ENCODE results near the gene TEX38. TPM values are rescaled to one million over a fixed set of nuclear protein-coding genes. Genes with fewer than 3 reads are reported as not detected.

TEX38 gene
- total RNA-seq (not detected), polyA plus RNA-seq (not detected)
- long read RNA-seq, donor 1: 0 reads
- long read RNA-seq, donor 2: 0 reads
- long read RNA-seq, donor 3: 0 reads

DNA sequence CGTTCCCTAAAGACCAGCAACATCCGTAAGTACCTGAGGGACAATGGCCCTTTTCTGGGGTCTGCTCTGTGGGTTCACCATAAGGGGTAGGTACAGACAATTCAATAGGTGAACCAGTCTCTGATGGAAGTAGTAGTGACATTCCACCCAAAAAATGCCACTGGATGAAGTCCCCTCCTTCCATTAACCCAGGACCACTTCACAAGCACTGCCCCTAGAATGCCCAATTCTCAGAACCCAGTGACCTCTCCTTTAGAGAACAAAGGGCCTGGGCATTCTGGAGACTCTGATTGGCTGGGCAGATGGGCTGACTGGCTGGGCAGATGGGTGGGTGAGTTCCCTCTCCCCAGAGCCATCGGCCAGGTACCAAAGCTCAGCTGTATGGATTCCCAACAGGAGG is at the start of gene TEX38:
TSS of gene TEX38 (plus strand) at position 301 of the 400 bp plus-strand sequence. CDS start at position 382, 81 bp downstream.
- 88 to 93% methylated on average over 3 of the region's 3 CpGs for WGBS, 2 donors
- ATAC-seq (no peak), DNase-seq (no peak)
- Histone ChIP-seq H3K9me3 (no peaks in the 10 kb centered on the region), H3K4me1 (peaks cover 4 to 26% (median 10%) of the 10 kb centered on the region in 9 donors), H3K27me3 (no peaks in the 10 kb centered on the region), H3K27ac (no peak within 1 kb of the TSS), H3K4me3 (no peak within 1 kb of the TSS), H3K36me3 (peaks cover 0 to 40% (median 5%) of the 10 kb centered on the region in 9 donors)
- intact Hi-C loops (cut with DNase I): no loop called here
- TF ChIP-seq, protein P1, sequence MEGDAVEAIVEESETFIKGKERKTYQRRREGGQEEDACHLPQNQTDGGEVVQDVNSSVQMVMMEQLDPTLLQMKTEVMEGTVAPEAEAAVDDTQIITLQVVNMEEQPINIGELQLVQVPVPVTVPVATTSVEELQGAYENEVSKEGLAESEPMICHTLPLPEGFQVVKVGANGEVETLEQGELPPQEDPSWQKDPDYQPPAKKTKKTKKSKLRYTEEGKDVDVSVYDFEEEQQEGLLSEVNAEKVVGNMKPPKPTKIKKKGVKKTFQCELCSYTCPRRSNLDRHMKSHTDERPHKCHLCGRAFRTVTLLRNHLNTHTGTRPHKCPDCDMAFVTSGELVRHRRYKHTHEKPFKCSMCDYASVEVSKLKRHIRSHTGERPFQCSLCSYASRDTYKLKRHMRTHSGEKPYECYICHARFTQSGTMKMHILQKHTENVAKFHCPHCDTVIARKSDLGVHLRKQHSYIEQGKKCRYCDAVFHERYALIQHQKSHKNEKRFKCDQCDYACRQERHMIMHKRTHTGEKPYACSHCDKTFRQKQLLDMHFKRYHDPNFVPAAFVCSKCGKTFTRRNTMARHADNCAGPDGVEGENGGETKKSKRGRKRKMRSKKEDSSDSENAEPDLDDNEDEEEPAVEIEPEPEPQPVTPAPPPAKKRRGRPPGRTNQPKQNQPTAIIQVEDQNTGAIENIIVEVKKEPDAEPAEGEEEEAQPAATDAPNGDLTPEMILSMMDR (IDR thresholded peaks at IDR 0.05): no peak

DNA sequence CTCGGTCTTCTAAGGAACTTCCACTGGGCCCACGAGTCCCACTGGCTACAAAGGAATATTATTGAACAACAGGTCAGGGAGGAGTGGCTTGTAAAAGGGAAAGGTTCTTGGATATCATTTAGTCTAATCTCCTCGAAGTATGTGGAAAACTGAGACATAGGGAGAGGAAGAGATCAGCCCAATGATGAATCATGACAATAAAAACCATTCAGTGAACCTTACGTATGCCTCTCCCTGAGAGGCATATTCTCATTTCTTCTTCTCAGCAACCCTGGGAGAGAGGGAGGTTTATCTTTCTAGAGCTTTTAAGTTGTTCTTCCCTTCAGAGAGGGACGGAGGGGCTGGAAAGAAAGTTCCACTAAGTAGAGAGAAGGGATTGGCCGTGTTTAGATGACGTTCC is 49.7 kb upstream of the TEX38 start:
- peaks cover 0 to 27% (median 19%) of the 10 kb centered on the region in 9 donors for H3K4me1 ChIP-seq
- no peak overlapping the region for H3K27ac ChIP-seq
- no peaks in the 10 kb centered on the region for H3K36me3 ChIP-seq
- ATAC-seq (no peak), DNase-seq (no peak)
- TF ChIP-seq, protein P1 (IDR thresholded peaks at IDR 0.05): no peak
- no peak overlapping the region for H3K4me3 ChIP-seq
- intact Hi-C loops (cut with DNase I): loop anchor here in 6 of 10 donors (1.0 to 10.0 kb wide), 4 partner anchors 100 to 105 kb away; no protein-coding TSS in a partner anchor
- H3K9me3 ChIP-seq: no peaks in the 10 kb centered on the region
- 76 to 80% methylated on average over 7 of the region's 7 CpGs for WGBS, 2 donors
- no peaks in the 10 kb centered on the region for H3K27me3 ChIP-seq

DNA sequence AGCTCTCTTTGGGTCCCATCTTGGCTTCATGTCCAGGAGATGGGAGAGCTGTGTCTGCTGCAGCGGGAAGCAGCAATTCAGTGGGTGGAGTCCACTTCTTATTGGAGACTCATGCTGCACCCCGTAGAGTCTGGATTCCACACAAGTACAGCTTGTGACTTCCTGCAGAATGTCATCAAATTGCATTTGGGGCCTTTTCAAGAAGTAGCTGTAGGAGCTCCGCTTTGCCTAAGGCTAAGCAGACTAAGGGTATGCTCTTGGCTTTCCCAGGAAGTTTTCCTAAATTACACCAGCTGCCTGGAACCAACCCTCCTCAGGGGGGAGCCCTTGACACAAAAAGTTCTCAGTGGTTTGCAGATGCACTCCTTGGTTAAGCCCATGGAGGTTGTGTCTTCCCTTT is 49.3 kb upstream of the TEX38 start:
- peak in 6 of 8 donors; percentile 29 to 59 (median 38) for ATAC-seq
- WGBS, 2 donors: 65 to 69% methylated on average over 3 of the region's 3 CpGs
- intact Hi-C loops (cut with DNase I): loop anchor here in 6 of 10 donors (1.0 to 10.0 kb wide), 4 partner anchors 100 to 105 kb away; no protein-coding TSS in a partner anchor

DNA sequence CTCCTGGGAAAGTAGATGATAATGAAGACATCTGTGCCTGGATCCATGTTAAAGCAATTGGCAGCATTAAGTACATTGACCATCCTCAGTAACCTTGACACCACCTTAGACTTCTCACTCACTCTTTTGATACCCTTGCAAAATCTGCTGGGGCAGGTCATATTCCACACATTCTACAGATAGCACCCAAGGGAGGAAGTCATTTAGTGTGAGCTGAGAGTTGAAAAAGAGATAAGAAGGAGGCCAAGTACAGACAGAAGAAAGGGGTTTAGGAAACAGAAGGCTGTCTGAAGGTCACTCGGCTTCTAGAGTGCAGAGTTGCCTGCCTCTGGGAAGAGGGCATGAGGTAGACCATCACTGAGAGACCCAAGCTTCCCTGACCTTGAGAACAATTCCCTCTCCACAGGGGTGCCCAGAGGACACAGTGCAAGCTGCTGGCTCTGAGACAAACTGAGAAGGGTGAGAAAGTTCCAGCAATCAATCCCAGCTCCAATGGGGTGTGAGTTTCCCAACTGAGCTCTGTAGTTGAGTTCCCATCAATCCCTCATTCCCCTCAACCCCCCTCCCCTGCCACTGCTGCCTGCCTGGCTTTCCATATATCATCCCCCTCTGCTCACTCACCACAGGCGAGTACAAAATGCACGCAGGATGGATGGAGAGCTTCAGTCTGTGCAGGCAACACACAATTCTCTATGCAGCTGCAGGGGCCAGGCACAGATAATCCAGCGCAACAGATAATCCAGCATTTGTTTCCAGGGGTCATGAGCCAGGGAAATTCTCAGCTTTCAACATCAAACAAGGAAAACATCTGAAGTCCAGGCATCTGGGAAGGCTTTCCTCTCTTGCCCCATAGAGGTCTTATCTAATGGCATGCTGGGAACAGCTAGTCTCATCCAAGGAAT is 47.7 kb upstream of the TEX38 start:
- ATAC-seq (peak in 6 of 8 donors; percentile 18 to 38 (median 32)), DNase-seq (no peak)
- H3K27me3 ChIP-seq: no peaks in the 10 kb centered on the region
- no peaks in the 10 kb centered on the region for H3K9me3 ChIP-seq
- no peak overlapping the region for H3K4me3 ChIP-seq
- WGBS, 2 donors: 58 to 71% methylated on average over 4 of the region's 4 CpGs
- peak overlapping the region in 3 of 10 donors; percentile 1 to 22 (median 10) for H3K27ac ChIP-seq
- TF ChIP-seq, protein P1 (IDR thresholded peaks at IDR 0.05): no peak
- H3K36me3 ChIP-seq: peaks cover 0 to 4% (median 0%) of the 10 kb centered on the region in 9 donors
- intact Hi-C loops (cut with DNase I): loop anchor here in 6 of 10 donors (2.0 to 10.0 kb wide), 4 partner anchors 98 to 103 kb away; no protein-coding TSS in a partner anchor
- H3K4me1 ChIP-seq: peaks cover 0 to 21% (median 13%) of the 10 kb centered on the region in 9 donors

More for the DNA sequence above, 49.3 kb upstream of the TEX38 start:
- Histone ChIP-seq H3K4me1 (peaks cover 0 to 24% (median 15%) of the 10 kb centered on the region in 9 donors), H3K36me3 (no peaks in the 10 kb centered on the region), H3K9me3 (no peaks in the 10 kb centered on the region), H3K27ac (no peak overlapping the region), H3K27me3 (no peaks in the 10 kb centered on the region), H3K4me3 (no peak overlapping the region)
- TF ChIP-seq, protein P1 (IDR thresholded peaks at IDR 0.05): peak in 8 of 9 donors; percentile 7 to 57 (median 50)
- DNase-seq: no peak

Data from heart right ventricle (tissue), 16 donors.